SHP77 treated with DMSO at 0.1 percent for 48 hours (cell line): Measurements from ENCODE around the gene TPGS1.

Source experiments
- DNase-seq: peaks from one replicate; lab custom pipeline; 2025; lab: John Stamatoyannopoulos, UW

TPGS1 gene

DNA sequence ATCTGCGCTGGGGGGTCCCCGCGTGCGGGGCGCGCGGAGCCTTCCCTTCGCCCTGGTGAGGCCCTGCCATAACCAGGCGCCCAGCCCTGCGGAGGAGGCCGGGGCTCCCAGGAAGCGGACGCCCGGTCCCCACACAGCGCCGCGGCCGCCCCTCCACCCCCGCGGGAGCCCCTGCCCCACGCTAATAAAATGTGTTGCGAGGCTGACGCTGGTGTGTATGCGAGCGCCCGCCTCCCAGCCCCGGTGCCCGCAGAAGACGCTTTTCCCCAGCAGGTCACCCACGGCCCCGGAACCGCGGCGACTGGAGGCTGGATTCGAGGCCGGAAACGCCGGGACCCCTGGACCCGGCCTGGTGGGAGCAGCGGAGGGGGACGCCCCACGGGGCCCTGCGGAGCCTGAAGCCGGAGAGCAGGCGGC, 12.2 kb downstream of the TPGS1 start:
- DNase-seq, result no peak

DNA sequence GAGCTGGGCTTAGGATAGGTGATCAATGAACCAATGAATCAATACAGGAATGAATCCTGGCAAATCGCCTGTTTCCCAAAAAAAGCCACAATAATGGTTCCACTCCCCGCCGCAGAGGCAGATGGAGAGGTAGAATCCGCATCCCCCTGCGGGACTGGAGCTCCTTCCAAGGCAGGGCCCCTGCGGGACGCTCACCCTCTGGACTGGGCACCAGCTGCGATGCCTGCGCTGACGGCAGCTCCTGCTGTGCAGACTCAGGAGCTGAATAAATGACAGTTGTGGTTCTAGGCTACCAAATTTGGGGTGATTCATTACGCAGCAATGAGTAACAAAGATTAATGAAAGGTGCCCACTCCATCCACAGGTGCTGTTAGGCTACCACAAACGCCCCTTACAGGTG, 15.4 kb downstream of the TPGS1 start:
- no peak for DNase-seq

DNA sequence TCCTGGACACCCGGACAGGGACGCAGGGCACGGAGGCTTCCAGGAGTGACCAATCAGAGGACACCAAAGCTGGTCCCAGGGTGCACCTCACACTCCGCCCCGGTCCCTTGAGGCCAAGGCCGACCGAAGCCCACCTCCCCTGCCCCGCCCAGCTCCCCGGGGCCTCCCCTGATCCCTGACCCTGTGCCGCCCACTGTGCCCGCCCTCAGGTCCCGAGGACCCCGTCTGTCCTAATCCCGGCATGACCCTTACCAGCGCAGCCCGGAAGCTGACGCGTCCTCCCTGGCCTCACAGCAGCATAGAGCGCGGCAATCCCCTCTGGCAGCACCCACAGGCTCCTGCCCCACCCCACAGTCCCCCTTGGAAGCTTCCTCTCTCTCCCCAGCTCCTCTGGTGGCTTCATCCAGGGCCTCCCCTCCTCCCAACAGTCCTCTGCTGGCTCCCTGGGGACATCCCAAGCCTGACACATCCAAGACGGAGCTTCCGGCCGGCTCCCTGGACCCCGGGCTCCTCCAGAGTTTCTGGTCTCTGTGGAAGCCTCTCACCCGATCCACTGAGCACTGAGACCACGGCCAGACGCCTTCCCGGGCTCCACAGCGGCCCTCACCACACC, 16.9 kb downstream of the TPGS1 start:
- DNase-seq, result no peak

DNA sequence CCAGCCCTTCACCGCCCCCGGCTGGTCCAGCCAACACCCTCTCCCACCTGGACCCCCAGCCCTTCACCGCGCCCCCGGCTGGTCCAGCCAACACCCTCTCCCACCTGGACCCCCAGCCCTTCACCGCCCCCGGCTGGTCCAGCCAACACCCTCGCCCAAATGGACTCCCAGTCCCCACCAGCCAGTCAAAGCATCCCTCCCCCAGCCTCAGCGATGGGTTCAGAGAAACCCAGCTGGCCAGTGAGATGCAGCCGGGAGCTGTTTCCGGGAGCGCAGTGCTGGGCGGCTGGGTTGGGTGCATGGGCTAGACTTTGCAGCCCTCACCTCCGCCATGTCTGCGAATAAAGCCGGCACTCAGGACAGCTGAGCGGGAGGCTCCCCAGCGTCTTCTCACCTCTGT, 17.7 kb downstream of the TPGS1 start:
- no peak for DNase-seq

DNA sequence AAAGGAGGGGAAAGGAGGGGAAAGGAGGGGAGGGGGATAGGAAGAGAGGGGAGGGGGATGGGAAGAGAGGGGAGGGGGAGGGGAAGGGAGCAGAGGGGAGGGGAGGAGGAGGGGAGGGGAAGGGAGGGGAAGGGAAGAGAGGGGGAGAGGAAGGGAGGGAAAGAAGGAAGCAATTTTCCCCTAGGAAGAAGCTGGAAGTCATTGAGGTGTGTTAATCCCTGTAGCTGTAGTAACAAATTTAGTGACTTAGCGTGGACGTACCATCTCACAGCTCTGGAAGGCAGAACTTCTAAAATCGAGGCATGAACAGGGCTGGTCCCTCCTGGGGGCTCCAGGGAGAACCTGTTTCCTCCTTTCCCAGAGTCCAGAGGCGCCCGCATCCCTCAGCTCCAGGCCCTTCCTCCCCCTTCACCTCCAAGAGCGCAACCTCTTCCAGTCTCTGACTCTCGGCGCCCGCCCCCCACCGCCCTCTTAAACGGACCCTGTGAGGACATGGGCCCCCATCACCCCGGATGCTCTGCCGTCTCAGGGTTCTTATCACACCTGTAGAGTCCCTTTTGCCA, 18.6 kb downstream of the TPGS1 start:
- no peak for DNase-seq

DNA sequence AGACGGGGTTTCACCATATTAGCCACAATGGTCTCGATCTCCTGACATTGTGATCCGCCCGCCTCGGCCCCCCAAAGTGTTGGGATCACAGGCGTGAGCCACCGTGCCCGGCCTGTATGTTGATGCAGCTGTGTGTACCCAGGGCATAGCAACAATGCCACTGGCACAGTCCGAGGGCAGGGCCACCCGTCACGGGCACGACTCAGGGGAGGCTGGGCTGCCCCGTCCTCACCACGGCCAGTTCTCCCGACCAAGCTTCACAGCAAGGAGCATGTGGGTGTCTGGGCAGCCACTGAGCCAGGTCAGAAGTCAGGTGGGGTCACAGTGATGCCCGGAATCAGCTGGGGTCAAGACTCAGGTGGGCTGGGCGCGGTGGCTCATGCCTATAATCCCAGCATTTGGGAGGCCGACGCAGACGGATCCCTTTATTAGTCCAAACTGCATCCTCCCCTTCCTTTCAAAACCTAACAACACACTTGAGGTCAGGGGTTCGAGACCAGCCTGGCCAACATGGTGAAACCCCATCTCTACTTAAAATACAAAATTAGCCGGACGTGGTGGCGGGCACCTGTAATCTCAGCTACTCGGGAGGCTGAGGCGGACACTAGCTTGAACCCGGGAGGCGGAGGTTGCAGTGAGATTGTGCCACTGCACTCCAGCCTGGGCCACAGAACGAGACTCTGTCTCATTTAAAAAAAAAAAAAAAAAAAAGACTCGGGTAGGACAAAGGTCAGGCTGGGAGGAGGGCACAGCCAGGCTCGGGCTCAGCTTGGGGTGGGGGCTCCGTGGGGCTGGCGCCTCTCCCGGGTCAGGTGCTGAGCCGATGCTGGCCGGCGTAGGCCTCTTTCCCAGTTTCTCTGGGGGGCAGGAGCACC, 23.1 kb downstream of the TPGS1 start:
- no peak for DNase-seq

DNA sequence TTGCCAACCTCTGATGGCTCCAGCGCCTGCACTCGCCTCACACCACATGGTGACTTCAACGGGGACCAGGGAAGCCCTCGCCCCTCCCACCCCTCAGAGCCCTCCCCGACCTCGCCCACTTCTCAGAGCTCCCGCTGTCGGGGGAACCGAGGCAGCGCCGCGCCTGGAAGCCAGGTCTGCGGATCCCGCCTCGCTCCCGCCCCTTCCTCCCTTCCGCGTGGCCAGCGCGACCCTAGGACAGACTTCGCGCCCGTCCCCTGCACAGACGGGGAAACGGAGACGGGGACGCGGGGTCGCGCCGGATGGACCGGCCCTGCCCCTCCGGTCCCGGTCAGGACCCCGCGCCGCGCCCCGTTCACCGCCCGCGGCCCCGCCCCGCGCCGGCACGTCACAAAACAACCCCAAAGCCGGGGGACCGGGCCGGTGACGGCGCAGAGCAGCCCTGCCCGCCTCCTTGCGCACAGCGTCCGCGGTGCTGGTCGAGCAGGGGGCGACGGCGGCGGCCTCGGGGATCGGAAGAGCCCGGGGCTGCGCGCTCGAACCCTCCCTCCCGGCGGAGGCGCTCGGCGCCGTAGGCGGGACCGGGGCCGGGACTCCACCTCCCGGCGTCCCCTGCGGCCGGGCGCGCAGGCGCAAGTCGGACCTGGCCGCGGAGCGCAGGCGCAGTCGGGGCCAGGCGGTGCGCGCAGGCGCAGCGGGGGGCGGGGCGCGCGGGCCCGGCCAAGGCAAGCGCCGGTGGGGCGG, 23.9 kb downstream of the TPGS1 start:
- DNase-seq, result peak; percentile 19

DNA sequence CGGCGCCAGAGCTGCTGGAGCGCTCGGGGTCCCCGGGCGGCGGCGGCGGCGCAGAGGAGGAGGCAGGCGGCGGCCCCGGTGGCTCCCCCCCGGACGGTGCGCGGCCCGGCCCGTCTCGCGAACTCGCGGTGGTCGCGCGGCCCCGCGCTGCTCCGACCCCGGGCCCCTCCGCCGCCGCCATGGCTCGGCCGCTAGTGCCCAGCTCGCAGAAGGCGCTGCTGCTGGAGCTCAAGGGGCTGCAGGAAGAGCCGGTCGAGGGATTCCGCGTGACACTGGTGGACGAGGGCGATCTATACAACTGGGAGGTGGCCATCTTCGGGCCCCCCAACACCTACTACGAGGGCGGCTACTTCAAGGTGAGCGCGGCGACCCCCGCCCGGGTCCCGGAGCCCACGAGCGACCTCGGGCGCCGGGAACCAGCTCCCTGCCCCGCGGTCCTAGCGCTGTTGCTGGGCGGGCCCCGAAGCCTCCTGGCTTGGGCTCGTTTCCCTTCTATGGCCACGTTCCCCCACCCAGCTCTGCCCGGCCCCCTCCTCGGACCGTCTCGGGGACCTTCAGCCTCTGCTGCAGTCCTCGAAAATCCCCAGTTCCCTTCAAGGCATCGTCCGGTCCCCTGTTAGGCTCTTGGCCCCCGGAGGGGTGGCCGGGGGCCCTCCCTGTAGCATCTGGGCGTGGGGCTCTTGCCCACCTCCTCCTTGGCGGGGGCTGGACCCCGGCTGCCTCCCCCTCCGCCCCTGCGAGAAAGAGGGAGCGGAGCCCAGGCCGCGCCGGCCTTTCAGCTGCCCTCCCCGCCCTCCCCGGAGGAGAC, 24.7 kb downstream of the TPGS1 start, which contains the start of gene CDC34:
Gene CDC34, plus strand, starts transcription at position 8 of the 808 bp plus-strand sequence. Its CDS starts 172 bp downstream, at position 180.
- no peak for DNase-seq

DNA sequence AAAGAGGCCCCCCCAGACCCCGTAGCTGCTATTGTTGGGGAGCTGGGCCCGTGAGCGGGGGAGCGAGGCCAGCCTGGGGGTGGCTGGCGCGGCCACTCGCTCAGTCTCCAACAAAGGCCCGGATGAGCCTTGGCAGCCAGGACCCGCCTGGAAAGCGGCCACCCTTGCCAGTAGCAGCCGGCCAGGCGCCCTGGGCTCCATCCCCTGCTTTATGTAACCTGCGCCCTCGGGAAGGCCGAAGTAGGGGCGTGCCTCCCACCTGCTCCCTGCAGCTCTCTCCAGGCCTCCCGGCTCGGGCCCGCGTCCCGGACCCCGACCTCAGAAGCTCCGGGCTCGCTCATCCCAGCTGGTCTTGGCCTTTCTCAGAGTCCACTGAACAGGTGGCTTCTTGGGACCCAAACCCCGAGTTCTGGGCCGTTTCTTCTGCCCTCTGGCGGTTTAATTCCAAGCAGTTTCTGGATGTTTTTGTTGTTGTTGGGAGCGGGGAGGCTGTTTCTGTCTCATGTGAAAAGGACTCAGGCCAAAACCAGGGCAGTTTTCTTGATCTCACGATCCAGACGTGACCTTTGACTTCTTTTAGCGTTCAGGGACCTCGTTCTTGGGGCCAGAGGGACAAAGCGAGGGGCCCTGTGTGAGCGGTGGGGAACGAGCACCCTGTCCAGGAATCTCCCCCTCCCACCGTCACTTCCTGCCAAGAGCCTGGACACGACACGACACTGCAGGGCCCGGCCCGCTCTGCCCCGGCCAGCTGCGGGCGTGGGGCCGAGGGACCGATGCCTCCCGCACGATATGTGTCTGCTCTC, 25.5 kb downstream of the TPGS1 start:
- no peak for DNase-seq

DNA sequence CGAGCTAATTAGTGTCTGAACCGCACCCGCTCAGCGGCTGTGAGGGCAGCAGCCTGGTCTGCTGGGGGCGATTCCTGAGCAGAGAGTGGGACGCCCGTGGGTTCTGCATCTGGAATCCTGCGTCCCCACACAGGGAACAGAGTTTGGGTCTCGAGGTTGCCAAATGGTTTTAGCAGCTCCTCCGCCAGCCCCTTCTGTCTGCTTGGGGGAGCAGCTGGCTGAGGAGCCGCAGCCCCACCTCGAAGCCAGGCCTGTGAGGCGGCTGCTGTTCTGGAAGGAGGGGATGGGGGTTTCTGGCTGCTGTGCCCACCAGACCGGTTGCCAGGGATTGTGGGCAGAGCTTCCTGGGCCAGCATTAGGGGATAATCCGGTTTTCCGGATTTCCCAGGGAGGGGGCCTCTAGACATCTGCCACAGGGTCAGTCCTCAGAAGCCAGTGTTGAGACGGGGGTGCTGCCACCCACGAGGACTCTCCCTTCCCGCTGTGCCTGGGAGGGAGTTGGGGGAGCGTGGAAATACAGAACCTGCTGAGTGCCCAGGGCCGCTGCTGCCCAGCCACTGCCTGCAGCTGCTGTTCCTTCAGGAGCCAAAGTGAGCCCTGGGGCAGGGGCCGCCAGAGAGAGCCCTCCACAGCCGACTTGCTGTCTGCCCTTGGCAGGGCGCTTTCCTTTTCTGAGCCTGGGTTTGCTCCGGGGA, 26.2 kb downstream of the TPGS1 start:
- DNase-seq, result no peak

DNA sequence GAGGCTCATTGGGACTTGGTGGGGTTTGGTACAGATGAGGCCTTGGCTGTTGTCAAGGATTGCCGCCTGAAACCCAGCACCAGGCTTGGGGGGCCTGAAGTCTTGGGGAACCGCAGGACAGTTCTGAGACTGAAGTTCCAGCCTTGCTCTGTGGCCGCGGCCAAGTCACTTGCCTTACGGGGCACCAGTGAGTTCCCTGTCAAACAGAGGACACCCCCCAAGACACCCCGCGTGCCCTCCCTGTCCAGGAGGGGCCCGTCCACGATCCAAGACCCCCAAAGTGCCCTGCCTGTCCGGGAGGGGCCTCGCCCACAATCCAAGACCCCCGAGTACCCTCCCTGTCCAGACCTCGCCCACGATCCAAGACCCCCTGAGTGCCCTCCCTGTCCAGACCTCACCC, 26.8 kb downstream of the TPGS1 start:
- DNase-seq, result no peak

DNA sequence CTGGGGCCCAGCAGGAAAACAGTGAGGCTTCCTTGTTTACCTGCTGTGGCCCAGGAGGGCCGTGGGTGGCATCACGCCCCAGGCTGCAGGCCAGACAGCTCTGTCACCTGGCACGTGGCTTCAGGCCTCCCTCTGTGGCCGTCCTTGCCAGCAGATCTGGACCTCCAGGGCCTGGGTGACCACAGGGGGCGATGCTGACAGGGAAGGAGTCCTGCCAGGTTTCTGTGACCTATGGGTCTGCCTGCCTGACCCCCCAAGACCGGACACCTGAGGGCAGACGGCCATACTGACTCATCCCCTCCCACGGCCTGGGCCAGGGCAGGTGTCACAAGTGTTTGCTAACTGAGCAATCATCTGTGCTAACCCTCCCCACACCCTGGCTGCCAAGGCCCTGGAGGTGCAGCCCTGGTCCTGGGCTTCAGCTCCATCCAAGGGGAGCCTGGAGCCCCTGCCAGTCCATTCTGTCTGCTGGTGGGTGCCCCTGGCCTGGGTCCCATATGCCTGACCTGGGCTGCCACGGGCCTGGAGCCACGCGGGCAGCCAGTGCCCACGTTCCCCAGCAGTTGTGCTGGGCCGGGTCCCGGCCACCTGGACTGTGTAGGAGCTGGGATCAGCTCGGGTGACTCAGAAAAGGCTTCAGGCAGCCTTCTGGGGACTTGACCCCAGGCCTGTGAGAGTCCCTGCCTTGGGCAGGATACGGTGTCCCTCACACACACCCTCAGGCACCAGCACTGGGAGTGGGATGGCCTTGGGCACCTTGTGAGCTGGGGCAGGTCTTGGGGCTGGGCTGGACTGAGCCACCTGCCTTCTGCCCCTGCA, 27.9 kb downstream of the TPGS1 start:
- no peak for DNase-seq

DNA sequence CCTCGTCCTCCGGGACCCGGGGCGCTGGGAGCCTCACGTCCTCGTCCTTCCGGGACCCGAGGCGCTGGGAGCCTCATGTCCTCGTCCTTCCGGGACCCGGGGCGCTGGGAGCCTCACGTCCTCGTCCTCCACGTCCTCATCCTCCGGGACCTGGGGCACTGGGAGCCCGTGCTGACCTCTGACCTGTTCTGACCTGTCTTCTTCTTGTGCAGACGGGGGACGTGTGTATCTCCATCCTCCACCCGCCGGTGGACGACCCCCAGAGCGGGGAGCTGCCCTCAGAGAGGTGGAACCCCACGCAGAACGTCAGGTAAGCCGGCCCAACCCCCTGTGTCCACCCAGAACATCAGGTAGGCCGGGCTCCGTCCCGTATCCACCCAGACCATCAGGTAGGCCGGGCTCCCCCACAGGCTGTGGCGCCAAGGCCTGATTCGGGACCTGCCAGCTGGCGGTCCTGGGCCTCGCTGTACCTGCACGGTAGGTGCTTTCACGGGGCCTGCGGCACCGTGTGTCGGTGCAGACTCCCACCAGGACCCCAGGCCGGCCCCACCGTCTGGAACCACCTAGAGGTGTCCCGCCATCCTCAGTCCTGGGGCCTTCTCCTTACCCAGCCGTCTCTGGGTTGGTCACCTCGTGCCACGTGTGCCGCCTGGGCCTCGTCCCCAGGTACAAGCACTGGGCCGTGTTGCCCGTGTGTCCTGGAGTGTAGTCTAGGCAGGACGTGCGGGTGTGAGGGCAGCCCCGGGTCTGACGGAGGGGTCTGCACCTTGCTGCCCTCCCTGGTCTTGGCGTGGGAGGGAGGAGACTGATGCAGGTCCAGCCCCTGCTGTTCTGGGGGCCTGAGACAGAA, 29.0 kb downstream of the TPGS1 start:
- no peak for DNase-seq

DNA sequence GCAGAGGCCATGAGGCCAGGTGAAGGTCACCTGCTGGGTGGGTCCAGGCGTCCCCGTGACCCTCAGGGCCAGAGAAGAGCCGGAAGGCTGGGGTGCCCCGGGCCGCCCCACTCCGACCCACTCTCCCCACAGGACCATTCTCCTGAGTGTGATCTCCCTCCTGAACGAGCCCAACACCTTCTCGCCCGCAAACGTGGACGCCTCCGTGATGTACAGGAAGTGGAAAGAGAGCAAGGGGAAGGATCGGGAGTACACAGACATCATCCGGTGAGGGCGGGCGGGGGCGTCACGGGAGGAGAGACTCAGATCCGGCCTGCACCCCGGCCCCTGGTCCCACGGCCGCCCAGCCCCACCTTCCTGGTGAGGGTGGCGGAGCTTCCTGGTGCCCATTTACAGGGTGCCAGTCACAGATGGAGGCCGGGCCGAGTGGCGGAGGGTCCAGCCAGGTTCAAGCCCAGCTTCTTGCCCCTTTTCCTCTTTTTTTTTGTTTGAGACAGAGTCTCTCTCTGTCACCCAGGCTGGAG, 29.6 kb downstream of the TPGS1 start:
- DNase-seq, result no peak

DNA sequence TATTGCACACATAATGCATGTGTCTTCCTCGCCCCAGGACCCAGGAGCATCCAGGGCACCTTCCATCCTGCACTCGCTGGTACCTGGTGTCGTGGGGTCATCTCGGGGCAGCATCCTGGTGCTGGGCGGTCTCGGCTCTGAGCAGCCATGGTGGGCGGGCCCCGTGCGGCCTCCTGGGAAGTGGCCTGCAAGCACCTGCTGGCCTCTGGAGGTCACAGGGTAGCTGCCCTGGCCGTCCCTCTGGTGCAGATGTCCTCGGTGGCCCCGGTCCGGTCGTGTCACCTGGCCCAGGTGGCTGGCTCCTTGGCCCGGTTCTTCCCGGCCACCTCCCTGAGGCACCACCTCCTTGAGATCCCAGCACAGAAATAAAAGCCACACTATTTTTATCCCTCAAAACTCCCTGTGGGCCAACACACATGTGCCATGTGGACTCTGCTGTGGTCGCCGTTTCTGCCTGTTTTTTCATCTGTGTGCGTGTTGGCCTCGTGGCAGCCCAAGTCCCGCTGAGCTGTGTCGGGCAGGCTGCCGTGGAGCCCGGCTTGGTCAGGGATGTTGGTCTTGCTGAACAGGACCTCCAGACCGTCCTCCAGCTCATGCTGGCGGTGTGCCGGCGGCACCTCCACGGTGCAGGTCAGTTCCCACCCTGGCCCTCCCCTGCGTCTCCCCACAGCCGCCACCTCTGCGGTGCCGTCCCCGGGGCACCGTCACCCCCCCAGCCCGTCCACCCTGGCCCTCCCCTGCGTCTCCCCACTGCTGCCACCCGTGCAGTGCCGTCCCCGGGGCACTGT, 31.5 kb downstream of the TPGS1 start:
- DNase-seq, result no peak

DNA sequence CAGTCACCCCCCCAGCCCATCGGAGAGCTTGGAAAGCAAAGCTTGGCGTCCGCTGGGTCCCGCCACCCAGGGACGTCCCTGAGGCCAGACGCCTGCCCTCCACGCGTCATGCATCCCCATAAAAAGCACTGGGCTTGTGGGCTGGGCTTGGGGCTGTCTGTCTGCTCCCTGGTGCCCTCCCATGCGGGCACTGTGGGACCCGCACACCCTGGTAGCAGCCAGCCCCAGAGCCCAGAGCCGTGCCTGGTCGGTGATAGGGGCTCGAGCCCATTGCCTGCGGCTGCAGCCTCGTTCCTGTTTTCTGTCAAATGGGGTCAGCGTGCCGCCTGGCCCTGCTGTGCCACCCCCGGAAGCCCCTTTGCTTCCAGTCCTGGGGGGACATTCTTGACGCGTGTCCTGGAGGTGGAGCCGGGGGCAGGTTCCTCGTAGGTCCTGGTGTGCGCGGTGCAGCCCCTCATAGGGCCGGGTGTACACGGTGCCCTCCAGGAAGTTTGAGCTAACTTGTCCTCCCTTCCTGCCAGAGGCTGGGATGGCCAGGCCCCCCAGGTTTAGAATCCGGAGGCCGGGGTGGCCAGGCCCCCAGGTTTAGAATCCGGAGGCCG, 32.2 kb downstream of the TPGS1 start:
- no peak for DNase-seq
